ENCODE results near the gene KIAA1191. TPM values are rescaled to one million over a fixed set of nuclear protein-coding genes. Genes with fewer than 3 reads are reported as not detected.
A peak's percentile ranks its signal among the peaks of the same experiment; 100 is the strongest.

KIAA1191 gene
- total RNA-seq, 1 donor = 34.0 TPM

DNA sequence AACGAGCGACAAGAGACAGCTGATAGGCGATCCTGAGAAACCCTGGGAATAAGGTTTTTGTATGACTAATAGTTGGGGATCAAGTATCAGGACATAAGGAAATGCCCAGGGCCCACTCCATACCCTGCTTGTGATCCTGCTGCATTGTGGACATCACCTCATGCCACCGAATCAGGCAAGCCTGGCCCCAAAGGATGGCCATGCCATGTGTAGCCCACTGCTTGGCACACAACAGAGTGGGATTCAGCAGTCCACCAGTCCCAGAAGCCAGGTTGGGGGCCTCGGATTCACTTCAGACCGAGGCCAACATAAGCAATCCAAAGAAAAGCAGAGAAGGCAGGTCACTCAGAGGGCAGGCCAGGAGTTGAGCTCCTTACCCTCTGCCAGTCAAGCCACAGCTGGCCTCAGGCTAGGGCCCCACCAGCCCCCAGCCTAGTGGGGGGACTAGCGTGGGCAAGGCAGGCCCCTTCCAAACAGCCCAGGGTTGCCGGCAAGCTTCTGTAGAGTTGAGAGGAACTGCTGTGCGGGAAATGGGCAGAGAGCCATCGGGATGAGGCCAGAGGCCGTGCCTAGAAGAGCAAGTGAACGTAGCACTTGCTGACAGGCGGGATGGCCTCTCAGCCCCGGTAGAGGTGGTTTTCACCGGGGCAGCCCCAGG is 21.8 kb upstream of the KIAA1191 start:
- no peaks in the 10 kb centered on the region for H3K27me3 ChIP-seq (ENCODE audit: insufficient read depth, low read length)
- peaks cover 25% of the 10 kb centered on the region for H3K4me1 ChIP-seq (ENCODE audit: insufficient read depth, low read length)
- no peak overlapping the region for H3K4me3 ChIP-seq (ENCODE audit: low read length)
- no peaks in the 10 kb centered on the region for H3K9me3 ChIP-seq (ENCODE audit: low read depth, low read length)

- Histone ChIP-seq H3K4me1 (ENCODE audit: insufficient read depth, low read length) (peaks cover 20% of the 10 kb centered on the region), H3K27me3 (ENCODE audit: insufficient read depth, low read length) (no peaks in the 10 kb centered on the region), H3K9me3 (ENCODE audit: low read depth, low read length) (no peaks in the 10 kb centered on the region), H3K4me3 (ENCODE audit: low read length) (no peak overlapping the region)
These were observed 21.2 kb upstream of the KIAA1191 start for GRCh38 chr5:176382721-176383120.

- no peaks in the 10 kb centered on the region for H3K27me3 ChIP-seq (ENCODE audit: insufficient read depth, low read length)
- H3K4me3 ChIP-seq (ENCODE audit: low read length) = no peak overlapping the region
- peaks cover 12% of the 10 kb centered on the region for H3K4me1 ChIP-seq (ENCODE audit: insufficient read depth, low read length)
- no peaks in the 10 kb centered on the region for H3K9me3 ChIP-seq (ENCODE audit: low read depth, low read length)
These were observed 20.4 kb upstream of the KIAA1191 start for GRCh38 chr5:176381979-176382378.

DNA sequence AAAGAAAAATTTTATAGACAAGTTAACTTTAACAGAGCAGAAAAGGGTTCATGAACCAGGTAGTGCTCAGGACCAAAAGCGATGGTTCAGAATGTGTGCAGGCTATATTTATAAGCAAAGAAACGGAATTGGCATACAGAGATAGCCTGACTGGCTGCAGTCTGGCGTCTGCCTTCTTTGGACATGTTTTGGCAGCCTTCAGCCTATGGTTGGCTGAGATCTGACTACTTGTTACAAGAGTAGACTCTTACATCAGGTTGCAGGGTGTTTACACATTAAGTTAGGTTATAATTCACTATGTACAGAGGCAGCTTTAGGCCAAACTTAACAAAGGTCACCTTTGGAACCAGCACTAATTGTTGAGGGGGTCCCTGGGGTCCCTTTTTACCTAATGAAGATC is 19.9 kb upstream of the KIAA1191 start:
- peaks cover 7% of the 10 kb centered on the region for H3K4me1 ChIP-seq (ENCODE audit: insufficient read depth, low read length)
- no peaks in the 10 kb centered on the region for H3K27me3 ChIP-seq (ENCODE audit: insufficient read depth, low read length)
- no peak overlapping the region for H3K4me3 ChIP-seq (ENCODE audit: low read length)
- no peaks in the 10 kb centered on the region for H3K9me3 ChIP-seq (ENCODE audit: low read depth, low read length)

DNA sequence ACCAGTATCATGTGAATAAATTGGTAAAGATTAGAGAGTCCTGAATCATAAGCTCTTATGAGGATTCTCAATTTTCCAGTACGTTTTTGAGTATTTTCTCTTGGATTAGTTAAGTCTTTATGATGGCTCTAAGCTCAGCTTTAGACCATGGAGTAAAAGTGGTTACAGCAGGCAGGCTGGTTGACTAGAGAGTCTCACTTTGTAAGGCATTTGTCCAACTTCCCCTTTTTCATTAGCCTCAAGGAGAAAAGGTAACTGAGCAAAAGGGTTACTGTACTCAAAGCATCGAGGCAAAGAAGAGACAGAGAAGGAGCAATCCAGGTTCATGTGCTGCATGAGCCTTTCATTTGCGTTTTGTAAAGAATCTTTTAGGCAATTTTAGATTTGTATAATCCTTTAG is 18.3 kb upstream of the KIAA1191 start:
- Histone ChIP-seq H3K9me3 (ENCODE audit: low read depth, low read length) (no peaks in the 10 kb centered on the region), H3K4me1 (ENCODE audit: insufficient read depth, low read length) (peaks cover 5% of the 10 kb centered on the region), H3K27me3 (ENCODE audit: insufficient read depth, low read length) (no peaks in the 10 kb centered on the region), H3K4me3 (ENCODE audit: low read length) (no peak overlapping the region)

DNA sequence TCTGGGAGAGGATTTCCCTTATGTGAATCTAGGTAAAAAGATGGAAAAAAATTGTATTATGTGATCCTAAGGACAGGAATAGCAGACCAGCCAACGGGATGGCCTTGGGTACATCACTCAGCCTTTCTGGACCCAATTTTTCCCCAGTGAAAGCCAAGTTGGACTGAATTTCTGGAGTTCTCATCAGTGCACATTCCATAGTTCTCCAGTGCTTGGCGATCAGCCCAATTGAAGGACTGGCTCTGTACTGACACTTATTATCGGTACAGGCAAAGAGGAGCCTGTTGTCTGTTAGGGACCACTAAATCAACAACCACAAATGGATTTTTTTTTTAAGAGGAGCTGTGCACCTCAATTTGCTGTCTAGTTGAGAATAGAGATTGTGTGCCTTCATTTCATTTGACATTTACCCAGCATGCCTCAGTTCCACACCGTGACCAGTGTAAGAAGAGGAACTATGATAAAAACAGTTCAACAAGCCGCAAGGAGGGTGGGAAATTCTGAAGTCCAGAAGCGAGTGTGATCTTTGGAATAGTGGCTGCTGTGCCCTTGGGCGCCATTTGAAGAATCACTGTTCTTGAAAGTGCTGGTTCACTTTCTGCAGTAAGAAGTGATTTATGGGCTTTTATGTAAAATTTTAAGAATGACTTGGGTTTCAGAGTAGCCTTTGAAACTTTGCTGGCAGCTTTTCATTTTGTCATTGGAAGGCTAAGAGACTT is 11.7 kb upstream of the KIAA1191 start:
- no peaks in the 10 kb centered on the region for H3K4me1 ChIP-seq (ENCODE audit: insufficient read depth, low read length)
- no peak overlapping the region for H3K4me3 ChIP-seq (ENCODE audit: low read length)
- H3K27me3 ChIP-seq (ENCODE audit: insufficient read depth, low read length) = no peaks in the 10 kb centered on the region
- H3K9me3 ChIP-seq (ENCODE audit: low read depth, low read length) = no peaks in the 10 kb centered on the region

DNA sequence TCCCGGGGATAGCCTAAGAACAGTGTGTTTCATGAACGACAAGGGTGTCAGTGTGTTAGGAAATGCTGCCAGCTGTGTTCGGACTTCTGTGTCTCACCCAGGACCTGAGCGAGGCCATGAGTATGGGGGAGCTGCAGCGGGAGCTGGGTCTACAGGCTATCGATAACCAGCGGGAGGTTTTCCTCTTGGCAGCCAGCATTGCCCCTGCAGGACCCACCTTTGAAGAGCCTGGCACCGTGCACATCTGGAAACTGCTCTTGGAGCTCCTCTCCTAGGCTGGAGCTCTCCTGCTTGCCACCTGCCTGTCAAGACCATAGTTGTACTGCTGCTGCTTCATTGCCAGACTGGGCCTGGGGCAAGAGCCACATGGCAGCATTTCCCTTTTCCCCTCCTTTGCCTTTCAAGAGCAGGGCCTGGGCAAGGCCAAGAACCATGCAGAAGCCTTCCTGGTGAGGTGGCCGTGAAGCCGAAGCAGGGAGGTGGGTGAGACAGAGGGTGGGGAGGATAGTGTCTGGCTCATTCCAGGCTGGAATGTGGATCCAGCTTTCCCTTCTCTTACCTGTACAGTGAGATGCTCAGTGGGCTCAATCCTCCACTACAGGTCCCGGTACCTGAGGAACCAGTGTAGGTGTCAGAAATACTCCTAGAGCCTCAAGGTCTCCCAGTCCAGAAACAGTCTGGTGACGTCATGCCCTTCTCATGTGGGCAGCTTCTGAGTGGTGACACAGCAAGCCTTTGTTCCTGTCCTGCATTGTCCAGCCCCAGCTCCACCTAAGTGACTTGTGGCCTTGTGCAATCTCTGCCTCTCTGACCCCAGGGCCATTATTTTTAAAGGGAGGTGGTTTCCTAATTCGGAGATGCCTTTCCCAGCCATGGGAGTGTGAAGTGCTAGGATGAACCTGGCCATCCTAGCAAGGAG is 10.3 kb upstream of the KIAA1191 start:
- Histone ChIP-seq H3K9me3 (ENCODE audit: low read depth, low read length) (no peaks in the 10 kb centered on the region), H3K4me3 (ENCODE audit: low read length) (no peak overlapping the region), H3K27me3 (ENCODE audit: insufficient read depth, low read length) (no peaks in the 10 kb centered on the region), H3K4me1 (ENCODE audit: insufficient read depth, low read length) (no peaks in the 10 kb centered on the region)

DNA sequence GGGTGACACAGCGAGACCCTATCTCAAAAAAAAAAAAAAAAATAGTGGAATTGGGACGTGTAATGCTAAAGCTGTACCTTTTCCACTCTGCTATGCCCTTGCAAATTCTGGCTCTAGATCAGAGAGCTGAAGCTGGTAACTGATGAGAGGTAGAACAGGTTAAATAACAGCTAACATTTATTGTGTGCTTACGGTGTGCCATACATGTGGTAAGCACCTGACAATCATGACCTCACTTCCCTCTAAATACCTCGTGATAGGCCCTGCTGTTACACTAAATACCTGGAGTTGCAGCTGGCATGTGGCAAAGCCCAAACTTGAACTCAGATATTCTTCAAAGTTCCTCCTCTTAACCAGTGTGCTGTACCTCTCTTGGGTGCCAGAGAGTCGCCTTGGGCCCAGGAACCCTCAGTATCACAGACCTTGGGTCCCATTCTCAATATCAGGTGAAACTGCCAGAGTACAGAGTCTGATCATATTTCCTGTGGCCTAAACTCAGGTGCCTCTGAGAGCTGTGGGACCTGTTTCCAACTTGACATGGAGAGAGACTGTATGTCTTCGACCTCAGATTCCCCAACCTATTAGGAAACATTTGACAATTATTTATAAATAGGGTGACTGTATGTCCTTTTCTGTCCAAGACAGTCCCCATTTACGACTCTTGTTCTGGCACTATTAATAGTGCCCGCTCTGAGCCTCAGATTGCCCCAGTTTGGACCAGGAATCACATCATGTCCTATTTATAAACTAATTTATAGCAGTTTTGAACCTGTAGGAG is 8.6 kb upstream of the KIAA1191 start:
- H3K9me3 ChIP-seq (ENCODE audit: low read depth, low read length) = no peaks in the 10 kb centered on the region
- H3K27me3 ChIP-seq (ENCODE audit: insufficient read depth, low read length) = no peaks in the 10 kb centered on the region
- no peak overlapping the region for H3K4me3 ChIP-seq (ENCODE audit: low read length)
- peaks cover 11% of the 10 kb centered on the region for H3K4me1 ChIP-seq (ENCODE audit: insufficient read depth, low read length)

GRCh38 chr5:176368726-176369125 is 7.2 kb upstream of the KIAA1191 start:
- Histone ChIP-seq H3K4me1 (ENCODE audit: insufficient read depth, low read length) (peaks cover 16% of the 10 kb centered on the region), H3K27me3 (ENCODE audit: insufficient read depth, low read length) (no peaks in the 10 kb centered on the region), H3K4me3 (ENCODE audit: low read length) (no peak overlapping the region), H3K9me3 (ENCODE audit: low read depth, low read length) (no peaks in the 10 kb centered on the region)

DNA sequence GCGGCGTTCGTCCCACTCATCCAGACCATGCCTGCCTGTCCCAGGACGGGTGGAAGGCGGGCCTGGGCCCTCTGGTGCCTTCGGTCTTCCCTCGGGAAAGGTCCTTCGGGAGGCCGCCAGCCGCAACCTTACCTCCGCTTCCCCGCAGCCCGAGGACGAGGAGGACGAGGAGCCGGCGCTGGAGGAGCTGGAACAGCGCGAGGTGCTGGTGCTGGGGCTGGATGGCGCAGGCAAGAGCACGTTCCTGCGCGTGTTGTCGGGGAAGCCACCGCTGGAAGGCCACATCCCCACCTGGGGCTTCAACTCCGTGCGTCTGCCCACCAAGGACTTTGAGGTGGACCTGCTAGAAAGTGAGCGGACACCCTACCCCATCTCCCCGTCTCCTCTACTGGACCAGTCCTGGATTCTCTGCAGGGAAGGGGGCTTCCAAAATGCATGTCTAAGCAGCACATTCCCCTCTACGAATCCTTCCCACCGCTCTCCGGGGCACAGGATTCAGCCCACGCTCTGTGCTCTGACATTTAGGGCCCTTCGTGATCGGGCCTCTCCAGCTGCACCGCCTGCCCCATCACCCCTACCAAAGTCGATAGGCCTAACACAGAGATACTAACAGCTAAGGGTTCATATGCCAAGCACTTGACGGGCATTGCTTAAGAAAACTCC is 4.8 kb upstream of the KIAA1191 start:
- H3K9me3 ChIP-seq (ENCODE audit: low read depth, low read length) = no peaks in the 10 kb centered on the region

GRCh38 chr5:176365351-176366231 is 4.0 kb upstream of the KIAA1191 start, which contains the start of gene ARL10:
Gene ARL10 (plus strand): TSS chr5:176365487. CDS start chr5:176365564, 77 bp downstream.
- Histone ChIP-seq H3K27me3 (ENCODE audit: insufficient read depth, low read length) (no peaks in the 10 kb centered on the region), H3K4me1 (ENCODE audit: insufficient read depth, low read length) (peaks cover 30% of the 10 kb centered on the region), H3K9me3 (ENCODE audit: low read depth, low read length) (no peaks in the 10 kb centered on the region), H3K4me3 (ENCODE audit: low read length) (peak within 1 kb of the TSS; percentile 53)

More for the DNA sequence above, 4.8 kb upstream of the KIAA1191 start:
- Histone ChIP-seq H3K4me1 (ENCODE audit: insufficient read depth, low read length) (peaks cover 24% of the 10 kb centered on the region), H3K27me3 (ENCODE audit: insufficient read depth, low read length) (no peaks in the 10 kb centered on the region), H3K4me3 (ENCODE audit: low read length) (no peak overlapping the region)

GRCh38 chr5:176364765-176365350 is 3.3 kb upstream of the KIAA1191 start:
- Histone ChIP-seq H3K4me3 (ENCODE audit: low read length) (peak overlapping the region; percentile 53), H3K27me3 (ENCODE audit: insufficient read depth, low read length) (no peaks in the 10 kb centered on the region), H3K4me1 (ENCODE audit: insufficient read depth, low read length) (peaks cover 36% of the 10 kb centered on the region), H3K9me3 (ENCODE audit: low read depth, low read length) (no peaks in the 10 kb centered on the region)

- H3K9me3 ChIP-seq (ENCODE audit: low read depth, low read length) = no peaks in the 10 kb centered on the region
- no peaks in the 10 kb centered on the region for H3K27me3 ChIP-seq (ENCODE audit: insufficient read depth, low read length)
- peaks cover 42% of the 10 kb centered on the region for H3K4me1 ChIP-seq (ENCODE audit: insufficient read depth, low read length)
- H3K4me3 ChIP-seq (ENCODE audit: low read length) = peak overlapping the region; percentile 94
These were observed 598 bp upstream of the KIAA1191 start for GRCh38 chr5:176362233-176362490.
